ENCODE measurements around the gene ZBTB7C.

The ZBTB7C gene

DNA sequence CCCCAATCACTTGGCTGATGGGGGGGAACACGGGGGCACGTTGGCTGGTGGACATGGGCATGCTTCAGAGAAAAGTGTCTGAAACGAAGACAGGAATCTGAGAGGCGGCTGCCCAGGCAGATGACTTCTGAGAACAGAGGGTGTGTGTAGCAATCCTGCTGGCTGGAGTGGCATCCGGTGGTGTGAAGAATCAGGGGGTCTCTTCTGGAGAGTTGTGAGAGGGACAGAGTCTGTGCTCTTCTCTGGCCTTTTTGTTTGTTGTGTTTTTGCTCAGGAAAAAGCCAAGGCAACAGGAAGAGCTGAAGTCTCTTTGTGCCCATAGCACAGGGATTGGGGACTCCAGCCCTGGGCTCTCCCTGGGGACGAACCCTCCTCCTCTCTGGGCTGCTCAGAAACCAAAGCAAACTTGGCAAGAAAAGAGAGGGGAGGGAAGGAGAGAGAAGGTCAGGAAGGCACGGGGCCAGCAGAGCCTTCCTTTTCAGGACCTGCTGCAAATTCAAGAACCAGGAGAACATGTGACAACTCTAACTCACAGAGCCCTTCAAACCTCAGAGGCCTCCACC is 381.7 kb downstream of the ZBTB7C start:
- DNase-seq: no peak

DNA sequence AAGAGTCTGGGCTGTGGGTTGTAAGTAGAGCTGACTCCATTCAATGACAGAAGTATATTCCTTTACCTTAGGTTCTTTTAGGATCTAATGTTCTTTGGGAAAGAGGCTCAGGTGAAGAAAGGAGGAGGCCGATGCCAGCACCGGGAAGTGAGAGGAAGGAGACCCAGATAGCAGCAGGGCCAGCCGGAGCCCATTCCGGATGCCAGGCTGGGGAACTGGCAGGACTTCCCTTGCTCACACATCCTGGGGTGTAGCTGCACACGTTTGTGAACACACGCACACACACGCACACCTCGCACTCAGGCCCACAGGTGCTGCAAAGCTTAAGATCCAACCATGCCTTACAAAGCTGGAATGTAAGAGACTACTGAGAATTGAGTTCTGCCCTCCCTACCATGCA is 383.0 kb downstream of the ZBTB7C start:
- no peak for DNase-seq

DNA sequence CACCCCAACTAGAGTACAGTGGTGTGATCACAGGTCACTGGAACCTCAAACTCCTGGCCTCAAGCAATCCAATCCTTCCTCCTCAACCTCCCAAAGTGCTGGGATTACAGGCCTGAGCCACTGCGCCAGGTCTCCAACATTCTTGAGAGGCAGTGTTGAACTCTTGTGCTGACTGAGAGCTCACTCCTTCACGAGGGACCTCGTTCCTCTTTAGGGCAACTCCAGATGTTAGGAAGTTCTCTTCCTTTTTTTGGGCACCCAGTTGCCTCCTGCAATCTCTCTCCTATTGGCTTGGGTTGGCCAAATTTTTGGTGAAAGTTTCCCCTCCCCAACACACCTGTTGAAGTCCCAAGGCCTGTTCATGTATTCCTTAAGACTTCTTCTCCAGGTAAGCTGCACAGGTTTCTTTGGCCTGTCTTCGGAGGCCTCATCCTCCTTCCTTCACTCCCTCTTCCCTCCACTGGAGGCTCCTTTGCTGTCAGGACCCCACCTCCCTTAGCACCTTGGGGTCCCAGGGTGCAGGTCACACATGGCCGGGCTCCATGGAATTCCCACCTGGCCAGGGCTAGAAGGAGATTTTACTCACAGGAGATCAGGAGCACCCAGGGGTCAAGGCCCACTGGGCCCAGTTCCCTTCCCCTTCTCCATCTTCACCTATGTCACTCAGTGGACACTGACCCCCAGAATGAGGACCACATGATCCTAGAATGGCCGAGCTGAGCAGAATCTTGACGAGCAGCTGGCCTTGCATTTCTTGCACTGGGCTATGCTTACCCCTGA is 384.1 kb downstream of the ZBTB7C start:
- DNase-seq: no peak

DNA sequence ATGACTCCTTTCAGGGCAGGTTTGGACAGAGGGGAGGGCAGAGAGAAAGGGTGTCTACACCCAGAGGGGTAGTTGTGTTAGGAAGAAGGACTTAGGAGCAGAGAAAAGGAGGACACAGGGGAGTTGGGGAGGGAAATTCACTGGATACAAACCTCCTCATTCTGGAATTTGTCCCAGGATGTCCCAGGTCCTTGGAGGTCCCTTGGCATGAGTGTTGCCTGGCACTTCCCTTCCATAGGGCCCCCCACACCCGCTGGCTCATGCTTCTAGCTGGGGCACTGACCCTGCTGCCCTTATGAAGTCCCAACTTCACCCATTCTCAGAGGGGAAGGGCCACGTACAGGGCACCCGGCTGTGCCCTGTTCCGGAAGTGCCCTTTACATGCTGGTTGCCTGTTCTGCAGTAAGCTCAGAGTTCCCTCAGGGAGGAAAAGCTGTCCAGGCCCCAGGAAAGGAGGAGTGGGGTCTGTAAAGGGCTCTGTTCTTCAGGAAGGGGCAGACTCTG is 385.1 kb downstream of the ZBTB7C start:
- no peak for DNase-seq

DNA sequence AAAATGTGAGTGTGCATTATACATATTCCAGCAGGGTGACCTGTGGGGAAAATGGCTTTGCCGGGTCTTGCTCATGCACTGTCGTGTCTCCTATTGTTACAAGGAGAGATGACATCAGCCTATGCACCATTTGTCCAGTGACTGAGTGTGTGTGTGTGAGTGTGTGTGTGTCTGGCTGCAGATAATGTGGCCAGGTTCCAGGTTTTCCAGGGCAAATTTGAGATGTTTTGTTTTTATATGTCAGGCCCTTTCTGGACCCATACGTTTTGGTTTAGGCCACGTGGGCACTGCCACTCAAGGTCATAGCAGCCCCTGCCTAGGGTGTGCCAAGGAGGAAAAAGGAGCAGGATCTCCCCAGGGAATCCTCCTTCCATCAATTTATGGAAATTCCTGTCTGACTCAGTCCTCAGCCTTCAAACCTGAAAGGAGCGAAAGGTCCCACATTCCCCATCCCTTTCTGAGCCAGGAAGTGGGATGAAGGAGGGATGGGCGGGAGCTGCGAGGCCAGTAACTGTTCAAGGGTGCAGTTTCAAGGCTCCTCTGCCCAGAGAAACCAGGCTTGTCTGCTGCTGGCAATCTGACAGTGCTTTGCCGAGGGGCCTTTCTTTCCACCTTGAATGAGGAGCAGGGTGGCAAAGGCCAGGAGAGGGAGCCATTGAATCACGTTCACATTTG is 385.7 kb downstream of the ZBTB7C start:
- no peak for DNase-seq

DNA sequence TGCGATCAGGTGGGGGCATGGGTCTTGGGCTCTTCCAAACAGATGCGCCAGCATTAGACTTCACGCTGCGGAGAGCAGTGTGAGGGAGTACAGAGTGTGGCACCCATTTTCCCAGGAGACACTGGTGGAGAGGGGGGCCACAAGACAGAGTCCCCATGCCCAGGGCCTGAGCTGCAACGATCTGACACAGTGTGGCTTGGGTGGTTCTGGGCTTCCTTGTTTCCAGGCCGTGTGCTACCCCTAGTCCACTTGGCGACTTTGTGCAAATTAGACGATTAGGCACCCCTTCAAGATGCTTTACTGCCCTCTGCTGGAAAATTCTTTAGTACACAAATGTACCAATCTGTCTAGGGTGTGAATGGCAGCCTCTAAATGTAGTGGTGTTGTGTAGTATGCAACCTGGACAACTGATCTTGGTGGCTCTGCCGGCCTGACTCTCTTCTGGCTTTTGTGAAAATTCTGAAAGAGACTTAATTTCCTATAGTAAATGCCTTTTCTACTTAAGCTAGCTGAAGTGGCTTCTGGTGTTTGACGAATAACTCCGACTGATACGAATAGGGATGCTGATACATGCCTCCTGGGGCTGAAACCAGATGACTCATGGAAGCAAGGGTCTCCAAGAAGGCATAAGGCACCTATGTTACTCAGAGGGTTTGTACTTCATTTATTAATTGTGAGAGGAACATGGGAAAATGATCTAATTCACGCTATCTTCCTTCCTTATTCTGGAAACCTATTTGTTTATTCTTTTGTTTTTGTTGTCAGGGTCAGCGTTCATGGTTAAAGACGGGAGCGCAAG is 386.5 kb downstream of the ZBTB7C start:
- peak; percentile 41 for DNase-seq

DNA sequence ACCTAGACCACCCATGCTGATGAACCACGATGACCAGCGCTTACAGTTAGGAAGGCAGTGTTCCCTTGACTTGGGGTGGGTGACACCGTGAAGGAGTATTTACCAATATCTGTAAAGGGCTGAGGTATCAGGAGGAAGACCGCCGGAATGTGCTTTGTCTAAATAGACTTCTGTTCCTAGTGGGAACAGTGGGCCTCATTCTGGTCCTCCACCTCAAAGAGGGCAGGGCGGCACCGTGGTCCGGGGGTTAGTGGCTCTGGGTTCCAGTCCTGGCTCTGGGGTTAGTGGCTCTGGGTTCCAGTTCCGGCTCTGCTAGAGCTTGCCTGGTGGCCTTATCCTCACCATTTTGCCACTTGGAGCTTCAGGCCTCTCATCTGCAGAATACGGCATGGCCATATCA is 387.2 kb downstream of the ZBTB7C start:
- no peak for DNase-seq

DNA sequence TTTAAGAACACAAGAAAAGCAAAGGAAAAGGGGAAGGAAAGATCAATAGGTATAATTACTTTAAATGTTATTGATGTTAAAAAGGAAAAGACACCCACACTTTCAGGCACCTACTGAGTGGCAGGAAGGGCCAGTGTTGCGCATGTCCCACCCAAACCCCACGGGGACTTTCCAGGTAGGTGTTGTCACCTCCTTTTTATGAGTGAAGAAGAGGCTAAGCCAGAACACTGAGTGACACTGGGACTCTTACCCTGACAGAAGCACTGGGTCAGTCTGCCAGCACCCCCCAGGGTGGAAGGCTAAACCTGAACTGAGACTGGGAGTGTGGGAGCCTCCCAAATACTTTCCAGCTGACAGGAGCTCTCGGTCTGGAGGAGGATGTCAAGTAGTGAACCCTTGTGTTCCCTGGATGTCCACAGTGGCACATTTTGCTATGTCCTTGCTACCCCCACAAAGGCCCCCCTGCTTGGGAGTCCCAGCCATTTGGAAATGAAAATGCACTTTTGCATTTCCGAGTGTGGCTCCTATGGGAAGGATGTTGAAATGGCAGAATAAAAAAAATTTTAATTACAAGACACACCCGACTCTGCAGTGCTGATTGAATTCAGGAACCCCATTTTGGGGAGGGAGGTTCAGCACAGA is 387.8 kb downstream of the ZBTB7C start:
- DNase-seq: no peak

DNA sequence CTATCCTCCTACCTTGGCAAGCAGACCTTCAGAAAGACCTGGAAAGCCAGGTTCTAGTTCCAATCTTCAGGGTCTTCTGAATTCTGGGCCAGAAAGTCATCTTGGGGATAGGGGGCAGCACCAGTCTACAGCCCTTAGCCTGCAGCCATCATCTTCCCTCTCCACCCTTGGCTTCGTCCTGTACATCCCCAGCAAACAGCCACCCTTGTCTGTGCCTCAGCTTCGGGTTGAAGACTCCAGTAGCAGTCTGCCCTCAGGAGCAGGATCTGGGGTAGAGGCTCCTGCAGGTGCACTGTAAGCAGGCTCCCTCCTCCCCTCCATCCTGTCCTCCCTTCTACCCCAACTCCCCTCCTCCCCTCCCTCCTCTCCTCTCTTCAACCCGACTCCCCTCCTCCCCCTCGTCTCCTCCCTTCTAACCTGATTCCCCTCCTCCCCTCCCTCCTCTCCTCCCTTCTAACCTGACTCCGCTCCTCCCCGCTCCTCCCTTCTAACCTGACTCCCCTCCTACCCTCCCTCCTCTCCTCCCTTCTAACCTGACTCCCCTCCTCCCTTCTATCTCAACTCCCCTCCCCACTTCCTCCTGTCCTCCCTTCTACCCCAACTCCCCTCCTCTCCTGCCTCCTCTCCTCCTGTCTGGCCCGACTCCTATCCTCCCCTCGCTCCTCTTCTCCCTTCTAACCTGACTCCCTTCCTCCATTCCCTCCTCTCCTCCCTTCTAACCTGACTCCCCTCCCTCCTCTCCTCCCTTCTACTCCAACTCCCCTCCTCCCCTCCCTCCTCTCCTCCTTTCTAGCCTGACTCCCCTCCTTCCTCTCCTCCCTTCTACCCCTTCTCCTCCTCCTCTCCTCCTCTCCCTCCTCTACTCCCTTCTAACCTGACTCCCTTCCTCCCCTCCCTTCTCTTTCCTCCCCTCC is 388.6 kb downstream of the ZBTB7C start:
- DNase-seq: no peak

DNA sequence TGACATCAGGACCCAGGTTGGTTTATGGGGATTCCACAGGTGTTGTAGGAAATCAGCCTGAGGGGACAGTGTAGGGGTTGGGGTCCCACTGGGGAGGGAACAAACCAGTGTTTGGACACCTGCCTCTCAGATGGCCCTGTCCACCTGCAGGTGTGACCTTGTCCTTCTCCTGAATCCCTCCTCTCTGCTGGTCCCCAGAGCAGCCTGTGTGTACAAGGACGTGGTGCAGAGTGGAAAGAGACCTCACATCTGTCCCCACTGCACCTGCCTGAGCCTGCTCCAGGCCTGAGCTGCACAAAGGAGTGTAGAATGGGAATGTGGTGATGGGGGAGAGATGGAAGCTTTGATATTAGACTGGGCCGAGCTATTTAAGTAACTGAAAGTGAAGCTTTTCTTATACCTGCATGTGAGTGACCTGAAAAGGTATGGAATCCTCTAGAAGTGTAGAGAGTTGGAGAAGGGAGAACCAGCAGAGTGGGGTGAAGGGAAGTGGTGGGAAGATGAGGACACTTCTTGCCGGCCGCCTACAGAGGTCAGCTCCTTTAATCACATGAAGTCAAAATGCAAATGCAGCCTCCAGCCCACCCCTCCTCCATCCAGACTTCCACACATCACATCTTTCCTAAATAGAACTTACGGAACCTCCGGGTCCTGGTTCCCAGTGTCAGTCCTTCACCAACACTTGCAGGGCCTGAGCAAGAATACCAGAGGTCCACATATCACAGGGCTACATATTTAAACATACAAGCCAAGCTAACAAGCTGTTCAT is 389.4 kb downstream of the ZBTB7C start:
- DNase-seq: no peak

DNA sequence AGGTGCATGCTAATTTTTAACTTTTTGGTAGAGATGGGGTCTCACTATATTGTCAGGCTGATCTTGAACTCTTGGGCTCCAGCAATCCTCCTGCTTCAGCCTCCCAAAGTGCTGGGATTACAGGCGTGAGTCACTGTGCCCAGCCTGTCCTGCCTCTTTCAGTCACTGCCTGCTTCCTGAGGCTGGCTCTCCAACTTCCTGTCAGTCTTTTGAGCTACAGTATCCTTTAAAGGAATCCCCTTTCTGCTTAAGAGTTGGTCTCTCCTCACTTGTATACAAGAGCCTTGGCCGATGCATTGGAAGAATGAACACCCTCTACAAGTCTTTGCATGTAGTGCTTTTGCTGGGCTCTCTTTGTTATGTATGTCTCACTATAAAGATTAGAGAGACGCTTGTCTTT is 390.3 kb downstream of the ZBTB7C start:
- DNase-seq: no peak

DNA sequence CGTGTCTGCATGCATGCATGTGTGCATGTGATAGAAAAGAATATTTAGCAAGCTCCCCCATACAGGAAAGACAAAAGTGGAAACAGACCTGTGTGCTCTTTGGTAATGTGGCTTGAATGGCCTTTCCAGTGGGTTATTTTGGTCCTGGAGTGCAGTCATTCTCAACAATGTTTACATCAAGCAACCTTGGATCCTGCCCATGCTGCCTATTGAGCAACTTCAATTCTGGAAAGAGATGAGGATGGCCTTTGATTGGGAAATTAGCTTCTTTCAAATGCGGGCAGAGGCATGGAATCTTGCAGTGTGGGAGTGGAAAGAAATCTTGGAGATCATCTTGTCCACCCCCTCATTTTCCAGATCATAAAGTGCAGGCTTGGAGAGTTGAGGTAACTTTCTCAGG is 391.5 kb downstream of the ZBTB7C start:
- no peak for DNase-seq

DNA sequence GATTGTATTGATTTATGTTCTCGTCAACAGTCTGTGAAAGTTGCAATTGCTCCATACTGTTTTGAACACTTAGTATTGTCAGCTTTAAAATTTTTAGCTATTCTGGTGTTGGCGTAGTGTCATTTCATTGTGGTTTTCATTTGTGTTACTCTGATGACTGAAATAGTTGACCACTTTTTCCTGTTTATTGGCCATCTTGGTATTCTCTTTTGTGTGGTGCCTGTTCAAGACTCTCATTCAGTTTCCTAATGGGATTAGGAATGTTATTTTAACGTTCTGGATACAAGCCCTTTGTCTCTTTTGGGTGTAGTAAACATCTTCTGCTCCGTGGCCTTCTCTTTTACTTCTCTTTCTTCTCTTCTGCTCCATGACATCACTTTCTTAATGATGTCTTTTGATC is 396.0 kb downstream of the ZBTB7C start:
- no peak for DNase-seq

DNA sequence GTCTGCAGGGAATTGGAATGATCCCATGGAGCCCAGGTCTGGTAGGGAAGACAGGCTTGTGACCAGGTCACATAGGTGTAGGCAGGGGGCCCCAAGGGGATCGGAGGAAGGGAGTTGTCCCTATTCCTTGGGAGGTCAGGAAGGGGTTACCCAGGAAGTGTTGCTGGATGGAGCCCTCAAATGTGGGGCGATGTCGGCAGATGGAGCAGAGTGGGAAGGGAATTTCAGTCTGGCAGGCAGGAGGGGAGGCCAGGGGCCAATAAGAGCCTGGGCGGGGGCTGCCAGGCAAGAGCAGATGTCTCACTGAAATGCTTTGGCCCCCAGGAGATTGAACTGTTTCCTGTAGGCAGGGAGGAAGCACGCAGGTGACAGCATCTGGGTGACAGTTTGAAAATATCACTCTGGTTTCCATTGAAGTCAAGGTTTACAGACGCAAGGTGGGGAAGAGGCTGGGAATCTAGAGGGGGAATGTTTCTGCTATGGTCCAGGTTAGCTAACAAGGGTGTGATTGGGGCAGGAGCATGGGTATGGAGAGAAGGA is 397.2 kb downstream of the ZBTB7C start:
- DNase-seq: no peak

DNA sequence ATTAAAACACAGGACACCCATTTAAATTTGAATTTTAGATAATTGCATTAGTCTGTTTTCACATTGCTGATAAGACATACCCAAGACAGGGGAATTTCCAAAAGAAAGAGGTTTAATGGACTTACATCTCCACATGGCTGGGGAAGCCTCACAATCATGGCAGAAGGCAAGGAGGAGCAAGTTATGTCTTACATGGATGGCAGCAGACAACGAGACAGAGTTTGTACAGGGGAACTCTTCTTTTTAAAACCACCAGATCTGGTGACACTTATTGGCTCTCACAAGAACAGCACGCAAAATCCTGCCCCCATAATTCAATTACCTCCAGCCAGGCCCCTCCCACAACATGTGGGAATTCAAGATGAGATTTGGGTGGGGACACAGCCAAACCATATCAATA is 398.9 kb downstream of the ZBTB7C start:
- no peak for DNase-seq

DNA sequence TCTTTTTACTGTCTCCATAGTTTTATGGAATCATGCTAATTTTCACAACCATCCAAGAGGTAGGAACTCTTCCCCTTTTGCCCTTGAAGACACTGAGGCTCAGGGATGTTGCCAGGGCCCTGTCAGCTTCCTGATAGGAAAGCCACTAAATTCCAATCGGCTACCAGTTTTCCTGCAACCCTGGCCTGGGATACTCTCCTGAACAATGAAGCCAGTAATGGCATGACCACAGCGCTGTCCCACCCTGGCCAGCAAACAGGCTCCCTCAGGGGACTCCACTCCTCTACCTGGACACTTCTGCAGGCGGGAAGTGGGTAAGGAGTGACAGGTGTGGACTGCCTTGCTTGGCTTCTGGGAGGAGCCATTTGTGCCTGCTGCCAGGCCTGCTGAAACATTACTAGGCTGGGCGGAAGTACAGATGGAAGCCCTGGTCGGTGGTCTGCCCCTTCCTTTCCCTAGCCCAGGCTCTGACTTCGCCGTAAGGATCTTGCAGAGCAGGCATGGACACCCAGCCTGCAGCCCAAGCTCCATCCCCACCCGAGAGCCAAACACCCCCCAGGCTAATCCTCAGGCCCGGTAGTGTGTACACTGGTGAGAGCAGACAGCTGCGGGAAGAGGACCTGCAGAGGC is 400.0 kb downstream of the ZBTB7C start:
- no peak for DNase-seq

DNA sequence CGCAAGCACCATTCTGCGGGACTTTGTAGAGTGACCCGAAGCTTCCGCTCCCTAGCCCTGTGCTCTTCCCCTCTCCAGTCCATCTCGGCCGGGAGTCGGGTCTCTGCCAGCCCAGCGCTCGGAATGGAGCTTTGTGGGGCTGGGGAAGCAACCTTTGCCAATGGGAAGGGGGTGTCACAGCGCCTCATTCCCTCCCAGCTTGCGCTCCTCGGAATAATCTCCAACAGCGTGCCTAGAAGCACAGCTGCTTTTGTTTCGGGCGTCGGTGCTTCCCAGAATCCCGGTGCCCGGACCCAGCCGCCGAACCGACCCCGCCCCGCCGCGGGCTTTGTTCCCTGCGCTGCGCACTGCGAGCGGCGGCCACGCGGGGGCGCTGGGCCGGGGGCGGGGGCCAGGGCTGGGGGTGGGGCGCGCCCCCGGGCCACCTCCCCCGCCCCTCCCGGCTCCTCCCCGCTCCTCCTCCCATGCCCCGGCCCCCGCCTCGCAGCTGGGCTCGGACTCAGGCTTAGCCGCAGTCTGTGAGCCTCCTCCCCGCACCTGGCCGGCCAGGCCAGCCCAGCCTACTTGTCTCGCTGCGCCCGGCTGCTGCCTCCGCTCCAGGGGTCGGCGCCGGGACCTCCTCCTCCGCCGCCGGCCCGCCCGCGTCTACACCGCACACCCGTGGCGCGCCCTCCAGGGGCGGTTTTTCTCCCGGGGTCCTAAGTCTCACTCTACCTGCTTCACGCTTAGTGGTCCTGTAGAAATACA is 401.1 kb downstream of the ZBTB7C start:
- DNase-seq: peak; percentile 14

DNA sequence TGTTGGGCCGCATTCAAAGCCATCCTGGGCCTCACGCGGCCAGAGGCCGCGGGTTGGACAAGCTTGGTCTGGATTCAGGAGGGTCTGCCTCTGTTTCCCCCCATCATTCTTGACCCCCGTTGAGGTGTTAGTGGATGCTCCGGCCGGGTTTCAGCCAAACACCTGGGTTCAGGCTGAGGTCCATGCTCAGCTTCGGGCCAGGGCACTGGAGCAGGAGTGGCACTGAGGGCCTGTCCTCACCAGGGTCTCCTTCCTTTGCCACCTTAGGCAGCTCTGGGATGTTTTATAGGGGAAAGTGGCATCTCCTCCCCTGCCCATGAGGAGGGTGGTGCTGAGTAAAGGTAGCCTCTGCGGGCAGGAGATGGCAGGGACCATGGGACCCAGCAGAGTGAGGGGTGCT is 401.8 kb downstream of the ZBTB7C start:
- no peak for DNase-seq
